Hepatocyte (in vitro differentiated cells): Measurements from ENCODE around the gene HOXD12. TPM values are rescaled to one million over a fixed set of nuclear protein-coding genes. Genes with fewer than 3 reads are reported as not detected.
A peak's percentile ranks its signal among the peaks of the same experiment; 100 is the strongest.

Source experiments
- DNase-seq: peaks from one replicate; pipeline ENCODE4 v3.0.0-alpha.2; 2016; ENCODE audit warnings: low spot score
- H2AFZ ChIP-seq: fragments of 200-600 bp; sonication (generic); 2 replicates; pipeline ENCODE4 v1.6.0; 2016; ENCODE audit warnings: antibody characterized with exemption, mild to moderate bottlenecking
- H3K27ac ChIP-seq: fragments of 200-600 bp; sonication (generic); 2 replicates; pipeline ENCODE4 v1.5.1; 2016; ENCODE audit warnings: mild to moderate bottlenecking
- H3K27me3 ChIP-seq: fragments of 200-600 bp; sonication (generic); 2 replicates; pipeline ENCODE4 v1.6.1; 2016
- H3K36me3 ChIP-seq: fragments of 200-600 bp; sonication (generic); replicated peaks from 2 replicates; pipeline ENCODE4 v1.5.1; 2016; ENCODE audit warnings: low read depth; ENCODE audit not compliant: insufficient read depth
- H3K4me1 ChIP-seq: fragments of 200-600 bp; sonication (generic); 2 replicates; pipeline ENCODE4 v1.5.1; 2016; ENCODE audit warnings: mild to moderate bottlenecking, moderate library complexity; ENCODE audit not compliant: insufficient read depth
- H3K4me2 ChIP-seq: fragments of 200-600 bp; sonication (generic); 2 replicates; pipeline ENCODE4 v1.6.0; 2016
- H3K4me3 ChIP-seq: fragments of 200-600 bp; sonication (generic); 2 replicates; pipeline ENCODE4 v1.5.1; 2016; ENCODE audit warnings: mild to moderate bottlenecking
- H3K79me2 ChIP-seq: fragments of 200-600 bp; sonication (generic); 2 replicates; pipeline ENCODE4 v1.6.0; 2017; ENCODE audit warnings: mild to moderate bottlenecking
- H3K9me2 ChIP-seq: fragments of 200-600 bp; sonication (generic); replicated peaks from 2 replicates; pipeline ENCODE4 v1.6.0; 2017; ENCODE audit warnings: mild to moderate bottlenecking; ENCODE audit not compliant: insufficient read depth
- H3K9me3 ChIP-seq: fragments of 200-600 bp; sonication (generic); 2 replicates; pipeline ENCODE4 v1.5.1; 2016; ENCODE audit warnings: low read depth, mild to moderate bottlenecking
- H4K20me1 ChIP-seq: fragments of 200-600 bp; sonication (generic); 2 replicates; pipeline ENCODE4 v1.6.0; 2016; ENCODE audit warnings: mild to moderate bottlenecking; ENCODE audit not compliant: insufficient read depth, poor library complexity, severe bottlenecking
- CTCF ChIP-seq: fragments of 200-600 bp; sonication (generic); IDR thresholded peaks from 2 replicates; pipeline ENCODE4 v1.5.1; 2016; ENCODE audit warnings: antibody characterized with exemption, mild to moderate bottlenecking; ENCODE audit not compliant: poor library complexity
- EZH2 ChIP-seq: fragments of 200-600 bp; sonication (generic); IDR thresholded peaks from 2 replicates; pipeline ENCODE4 v1.6.1; 2016; ENCODE audit warnings: antibody characterized with exemption, mild to moderate bottlenecking, borderline replicate concordance
- EZH2phosphoT487 ChIP-seq: fragments of 200-600 bp; sonication (generic); IDR thresholded peaks from one replicate; pipeline ENCODE4 v1.6.1; 2018; ENCODE audit warnings: antibody characterized with exemption, mild to moderate bottlenecking, low read depth, moderate library complexity; ENCODE audit not compliant: unreplicated experiment, severe bottlenecking
- WGBS: methylation state at CpG from one replicate; pipeline ENCODE4 v1.1.6; 2016; ENCODE audit warnings: low lambda C conversion rate; ENCODE audit errors: missing lambda C conversion rate; 5-methylcytosine and 5-hydroxymethylcytosine counted together
- polyA plus RNA-seq: library from polyadenylated mRNA; unstranded; fragments of >200 nt; fragmentation: Nextera tagmentation; extraction: Ambion mirVana; gene quantifications from 2 replicates; pipeline ENCODE4 v1.2.1, GENCODE V29; 2016
- total RNA-seq: library from RNA; depleted of rRNA; stranded (reverse); fragments of >200 nt; gene quantifications from 2 replicates; pipeline ENCODE4 v1.2.3, GENCODE V29; 2014

The HOXD12 gene
- total and polyA plus RNA-seq, 2 experiments from 2014 or later = 3.3 to 29.0 TPM

- no peak for TF ChIP-seq EZH2phosphoT487
- peak; percentile 18 for TF ChIP-seq EZH2
- peak; percentile 73 for TF ChIP-seq CTCF
- WGBS = 2% methylated on average over 45 of the region's 45 CpGs
- Histone ChIP-seq H3K9me2 (no peaks in the 10 kb centered on the region), H4K20me1 (peaks cover 14% of the 10 kb centered on the region), H2AFZ (peak overlapping the region; percentile 59), H3K4me1 (no peaks in the 10 kb centered on the region), H3K27ac (peak overlapping the region; percentile 93), H3K9me3 (no peaks in the 10 kb centered on the region), H3K79me2 (peaks cover 64% of the 10 kb centered on the region), H3K4me3 (peak overlapping the region; percentile 57), H3K4me2 (peak overlapping the region; percentile 91), H3K27me3 (peaks cover 94% of the 10 kb centered on the region), H3K36me3 (no peaks in the 10 kb centered on the region)
- peak; percentile 89 for DNase-seq
These were observed 2.4 kb upstream of the HOXD12 start for GRCh38 chr2:176096986-176097819.

- 1% methylated on average over 18 of the region's 18 CpGs for WGBS
- Histone ChIP-seq H2AFZ (peak overlapping the region; percentile 41), H3K4me1 (no peaks in the 10 kb centered on the region)
These were observed 1.7 kb upstream of the HOXD12 start for GRCh38 chr2:176097820-176098365.

GRCh38 chr2:176098366-176099158 lies 1.0 kb upstream of the HOXD12 start:
- WGBS = 4% methylated on average over 35 of the region's 35 CpGs

More at GRCh38 chr2:176097820-176098365, 1.7 kb upstream of the HOXD12 start:
- Histone ChIP-seq H3K27ac (peak overlapping the region; percentile 93), H4K20me1 (peaks cover 14% of the 10 kb centered on the region), H3K27me3 (peaks cover 98% of the 10 kb centered on the region), H3K4me3 (peak overlapping the region; percentile 60), H3K36me3 (no peaks in the 10 kb centered on the region), H3K9me2 (no peaks in the 10 kb centered on the region), H3K4me2 (peak overlapping the region; percentile 91), H3K9me3 (no peaks in the 10 kb centered on the region), H3K79me2 (peaks cover 71% of the 10 kb centered on the region)
- no peak for DNase-seq
- TF ChIP-seq EZH2 = peak; percentile 16
- TF ChIP-seq EZH2phosphoT487 = peak; percentile 41
- TF ChIP-seq CTCF = no peak

More at GRCh38 chr2:176098366-176099158, 1.0 kb upstream of the HOXD12 start:
- Histone ChIP-seq H3K9me3 (no peaks in the 10 kb centered on the region), H3K4me1 (no peaks in the 10 kb centered on the region), H3K4me2 (peak overlapping the region; percentile 91), H3K36me3 (no peaks in the 10 kb centered on the region), H3K9me2 (no peaks in the 10 kb centered on the region), H2AFZ (peak overlapping the region; percentile 41), H3K4me3 (peak overlapping the region; percentile 24), H3K79me2 (peaks cover 70% of the 10 kb centered on the region), H3K27ac (peak overlapping the region; percentile 93), H4K20me1 (peaks cover 13% of the 10 kb centered on the region), H3K27me3 (peaks cover 99% of the 10 kb centered on the region)
- TF ChIP-seq EZH2phosphoT487 (no peak), EZH2 (peak; percentile 25), CTCF (no peak)
- DNase-seq = no peak
